Neuronal stem cell (in vitro differentiated cells): ENCODE data around the gene DVL1.
A peak's percentile ranks its signal among the peaks of the same experiment; 100 is the strongest.

Experiments
- DNase-seq: peaks from one replicate; pipeline ENCODE4 v3.0.0-alpha.2; 2013; ENCODE audit warnings: low spot score
- H2AFZ ChIP-seq: one replicate; pipeline ENCODE4 v1.6.1; 2013; ENCODE audit warnings: mild to moderate bottlenecking, low read length, inconsistent platforms
- H2AK5ac ChIP-seq: 2 replicates; pipeline ENCODE4 v1.6.1; 2013; ENCODE audit warnings: low read depth, mild to moderate bottlenecking, inconsistent platforms, low read length, moderate library complexity, mixed read lengths
- H2BK120ac ChIP-seq: 2 replicates; pipeline ENCODE4 v1.6.1; 2013; ENCODE audit warnings: low read depth, mild to moderate bottlenecking, inconsistent platforms, low read length, moderate library complexity, mixed read lengths
- H2BK12ac ChIP-seq: one replicate; pipeline ENCODE4 v1.6.1; 2013; ENCODE audit warnings: low read length, inconsistent platforms
- H2BK15ac ChIP-seq: 2 replicates; pipeline ENCODE4 v1.6.1; 2013; ENCODE audit warnings: mild to moderate bottlenecking, low read length, inconsistent platforms, mixed read lengths
- H2BK5ac ChIP-seq: one replicate; pipeline ENCODE4 v1.6.1; 2013; ENCODE audit warnings: inconsistent platforms, mild to moderate bottlenecking, low read length, moderate library complexity
- H3K14ac ChIP-seq: one replicate; pipeline ENCODE4 v1.6.1; 2013; ENCODE audit warnings: low read length, inconsistent platforms
- H3K18ac ChIP-seq: 2 replicates; pipeline ENCODE4 v1.6.1; 2013; ENCODE audit warnings: low read length, inconsistent platforms
- H3K23ac ChIP-seq: 2 replicates; pipeline ENCODE4 v1.6.1; 2013; ENCODE audit warnings: low read depth, mild to moderate bottlenecking, mixed read lengths, low read length, inconsistent platforms; ENCODE audit not compliant: poor library complexity
- H3K27ac ChIP-seq: replicated peaks from 3 replicates; pipeline ENCODE4 v1.5.1; 2013; ENCODE audit warnings: low read length, inconsistent platforms
- H3K27me3 ChIP-seq, 3 experiments: 2 replicates each; pipeline ENCODE4 v1.6.1; 2013; ENCODE audit warnings: low read length in 3 of 3, mild to moderate bottlenecking in 2 of 3, inconsistent platforms in 1 of 3, low read depth in 1 of 3, mixed read lengths in 1 of 3, moderate library complexity in 1 of 3; ENCODE audit not compliant: control insufficient read depth in 3 of 3, insufficient read depth in 3 of 3
- H3K36me3 ChIP-seq, 2 donors: replicated peaks in 1 of 2; 2 replicates each; pipeline ENCODE4 v1.6.1; 2013; ENCODE audit warnings: low read length in 2 of 2; ENCODE audit not compliant: control insufficient read depth in 2 of 2, insufficient read depth in 2 of 2
- H3K4ac ChIP-seq: 2 replicates; pipeline ENCODE4 v1.6.1; 2013; ENCODE audit warnings: inconsistent platforms, mild to moderate bottlenecking, low read length, moderate library complexity
- H3K4me1 ChIP-seq, 2 donors: 1 replicate in 1 of 2; 2 replicates in 1 of 2; pipeline ENCODE4 v1.6.1; 2013; ENCODE audit warnings: low read length in 2 of 2, low read depth in 1 of 2; ENCODE audit not compliant: control insufficient read depth in 2 of 2, insufficient read depth in 1 of 2
- H3K4me2 ChIP-seq: one replicate; pipeline ENCODE4 v1.6.1; 2013; ENCODE audit warnings: mild to moderate bottlenecking, low read length, inconsistent platforms; ENCODE audit not compliant: insufficient read depth, poor library complexity, severe bottlenecking
- H3K4me3 ChIP-seq, 2 donors: 2 replicates each; pipeline ENCODE4 v1.5.1; 2013; ENCODE audit warnings: low read length in 2 of 2, mild to moderate bottlenecking in 2 of 2, inconsistent platforms in 1 of 2, moderate library complexity in 1 of 2
- H3K79me1 ChIP-seq: one replicate; pipeline ENCODE4 v1.6.1; 2013; ENCODE audit warnings: low read depth, mild to moderate bottlenecking, inconsistent platforms, low read length, moderate library complexity
- H3K9ac ChIP-seq: one replicate; pipeline ENCODE4 v1.6.1; 2013; ENCODE audit warnings: mild to moderate bottlenecking, low read depth, low read length, inconsistent platforms; ENCODE audit not compliant: poor library complexity
- H3K9me3 ChIP-seq, 2 donors: replicated peaks in 1 of 2; 2 replicates each; pipeline versions ENCODE3 to v1.6.1; 2013; ENCODE audit warnings: low read length in 2 of 2, mild to moderate bottlenecking in 2 of 2, inconsistent platforms in 1 of 2, low read depth in 1 of 2, mixed read lengths in 1 of 2, moderate library complexity in 1 of 2; ENCODE audit not compliant: control insufficient read depth in 2 of 2, insufficient read depth in 1 of 2
- H4K8ac ChIP-seq: one replicate; pipeline ENCODE4 v1.6.1; 2013; ENCODE audit warnings: low read depth, mild to moderate bottlenecking, inconsistent platforms, low read length, moderate library complexity
- H4K91ac ChIP-seq: one replicate; pipeline ENCODE4 v1.6.1; 2013; ENCODE audit warnings: low read length, low read depth, mild to moderate bottlenecking, inconsistent platforms; ENCODE audit not compliant: poor library complexity
- WGBS, 2 donors: extraction: QIAGEN DNeasy Blood & Tissue Kit; methylation state at CpG; one replicate each; pipeline ENCODE4 v1.1.7; 2013; ENCODE audit warnings: missing lambda C conversion rate in 2 of 2, mixed read lengths in 1 of 2; ENCODE audit not compliant: insufficient read length in 2 of 2, insufficient replicate concordance in 1 of 2; ENCODE audit errors: extremely low coverage in 2 of 2; 5-methylcytosine and 5-hydroxymethylcytosine counted together

Gene DVL1

DNA sequence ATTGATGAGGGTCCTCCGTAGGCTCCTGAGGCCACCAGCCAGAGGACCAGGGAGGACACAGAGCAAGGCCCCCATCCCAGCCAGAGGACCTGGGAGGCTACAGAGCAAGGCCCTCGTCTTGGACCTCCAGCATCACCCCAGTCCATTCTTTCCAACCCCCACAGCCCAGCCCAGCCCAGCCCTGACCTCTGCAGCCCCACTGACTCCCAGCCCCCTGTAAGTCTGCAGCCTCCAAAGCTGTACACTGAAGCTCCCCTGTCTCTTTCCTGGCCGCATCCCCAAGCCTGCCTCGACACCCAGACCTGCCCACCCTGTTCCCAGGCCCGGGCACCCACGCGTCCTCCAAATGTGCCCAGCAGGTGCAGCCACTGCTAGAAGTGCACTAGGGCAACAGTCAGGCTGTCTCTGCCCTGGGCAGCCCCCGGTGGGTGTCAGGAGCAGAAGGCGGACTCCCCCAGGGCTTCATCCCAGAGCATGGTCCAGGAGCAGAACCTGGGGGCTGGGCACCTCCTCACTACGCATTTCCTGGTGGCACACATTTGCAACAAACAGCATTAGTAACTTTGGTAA, 2.1 kb downstream of the DVL1 start:
- Histone ChIP-seq H3K9ac (peak overlapping the region; percentile 16), H3K79me1 (peaks cover 32% of the 10 kb centered on the region), H2AK5ac (no peak overlapping the region), H3K27me3 (no peaks in the 10 kb centered on the region), H2BK5ac (no peak overlapping the region), H2AFZ (no peak overlapping the region), H2BK120ac (no peak overlapping the region), H3K9me3 (no peaks in the 10 kb centered on the region), H3K36me3 (no peaks in the 10 kb centered on the region), H2BK12ac (peak overlapping the region; percentile 4), H3K18ac (no peak overlapping the region), H4K91ac (no peak overlapping the region), H4K8ac (no peak overlapping the region), H3K14ac (no peak overlapping the region), H3K4ac (no peak overlapping the region), H3K27ac (no peak overlapping the region), H3K23ac (peak overlapping the region; percentile 98), H3K4me3 (peak overlapping the region in 1 of 2 donors; percentile 96), H3K4me1 (peaks cover 19 to 21% of the 10 kb centered on the region in 2 donors), H2BK15ac (peak overlapping the region; percentile 30), H3K4me2 (no peak overlapping the region)
- WGBS, 2 donors, result no CpG with 5 or more reads among the region's 10 CpGs
- DNase-seq, result no peak

DNA sequence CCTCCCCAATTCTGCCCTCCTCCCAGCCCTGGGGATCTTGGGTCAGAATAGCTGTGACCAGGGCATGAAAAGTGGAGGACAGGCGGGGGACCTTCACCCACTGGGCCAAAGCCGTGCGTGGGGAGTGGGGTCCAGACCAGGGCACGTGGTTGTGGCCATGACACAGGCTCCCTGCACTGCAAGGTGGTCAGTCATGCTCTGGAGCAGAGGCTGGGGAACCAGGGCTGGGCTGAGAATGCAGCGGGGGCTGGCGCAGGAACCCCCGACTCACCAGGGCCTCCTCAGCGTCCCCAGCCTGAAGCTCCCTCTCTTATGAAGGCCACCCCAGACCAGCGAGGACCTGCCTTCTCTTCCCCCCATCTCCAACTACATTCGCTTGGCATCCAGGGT, 2.7 kb downstream of the DVL1 start:
- Histone ChIP-seq H4K8ac (no peak overlapping the region), H3K4ac (no peak overlapping the region), H3K79me1 (peaks cover 34% of the 10 kb centered on the region), H3K4me1 (peaks cover 14 to 15% of the 10 kb centered on the region in 2 donors), H3K36me3 (peaks cover under 1 to 6% of the 10 kb centered on the region in 2 donors), H3K14ac (no peak overlapping the region), H2BK15ac (no peak overlapping the region), H3K27ac (no peak overlapping the region), H3K9ac (peak overlapping the region; percentile 4), H3K9me3 (no peaks in the 10 kb centered on the region), H2BK5ac (no peak overlapping the region), H2AK5ac (peak overlapping the region; percentile 5), H4K91ac (no peak overlapping the region), H2BK12ac (peak overlapping the region; percentile 41), H3K27me3 (no peaks in the 10 kb centered on the region), H2BK120ac (no peak overlapping the region), H3K4me2 (no peak overlapping the region), H2AFZ (no peak overlapping the region), H3K18ac (no peak overlapping the region), H3K4me3 (no peak overlapping the region), H3K23ac (peak overlapping the region; percentile 55)
- no CpG with 5 or more reads among the region's 10 CpGs for WGBS, 2 donors
- DNase-seq, result no peak

DNA sequence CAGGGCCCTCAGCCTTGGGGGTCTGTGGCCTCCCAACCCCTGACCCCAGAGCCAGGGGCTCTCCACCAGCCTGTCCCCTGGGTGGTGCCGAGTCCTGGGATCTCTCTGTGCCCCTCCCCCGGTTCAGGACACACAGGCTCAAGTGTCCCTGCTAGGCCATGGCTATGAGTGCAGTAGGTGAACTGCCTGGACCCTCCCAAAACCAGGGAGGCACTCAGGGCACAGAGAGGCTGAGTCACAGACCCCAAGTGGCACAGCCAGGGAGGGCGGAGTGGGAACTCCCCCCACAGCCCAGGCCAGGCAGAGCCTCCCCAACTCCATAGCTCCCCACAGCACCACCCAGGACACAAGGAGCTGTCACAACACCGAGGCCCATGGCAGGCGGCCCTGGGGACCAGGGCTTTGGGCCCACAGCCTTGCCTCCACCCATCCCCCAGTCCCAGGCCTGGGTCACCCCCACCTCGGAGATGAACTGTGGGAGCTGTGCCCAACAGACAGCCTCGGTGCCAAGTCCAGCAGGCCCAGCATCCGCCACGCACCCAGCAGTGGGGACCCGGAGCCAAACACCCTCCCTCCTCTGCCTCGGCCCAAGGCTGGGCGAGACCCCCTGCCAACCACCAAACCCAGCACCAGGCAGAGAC, 3.2 kb downstream of the DVL1 start:
- H3K4me3 ChIP-seq, result no peak overlapping the region
- no peak overlapping the region for H3K14ac ChIP-seq
- H3K36me3 ChIP-seq, result peaks cover 6 to 11% of the 10 kb centered on the region in 2 donors
- no peak overlapping the region for H2BK5ac ChIP-seq
- H3K18ac ChIP-seq, result no peak overlapping the region
- H3K79me1 ChIP-seq, result peaks cover 37% of the 10 kb centered on the region
- peaks cover 0 to 5% of the 10 kb centered on the region in 2 donors for H3K9me3 ChIP-seq
- H3K27me3 ChIP-seq, result no peaks in the 10 kb centered on the region
- peak overlapping the region; percentile 73 for H3K23ac ChIP-seq
- peak overlapping the region; percentile 5 for H2AK5ac ChIP-seq
- no peak overlapping the region for H4K8ac ChIP-seq
- no peak overlapping the region for H2BK120ac ChIP-seq
- H2AFZ ChIP-seq, result no peak overlapping the region
- H2BK12ac ChIP-seq, result peak overlapping the region; percentile 41
- peaks cover 12 to 13% of the 10 kb centered on the region in 2 donors for H3K4me1 ChIP-seq
- H3K27ac ChIP-seq, result no peak overlapping the region
- no peak overlapping the region for H2BK15ac ChIP-seq
- no peak overlapping the region for H3K4me2 ChIP-seq
- no peak overlapping the region for H4K91ac ChIP-seq
- H3K4ac ChIP-seq, result no peak overlapping the region
- peak overlapping the region; percentile 4 for H3K9ac ChIP-seq
- DNase-seq, result no peak
- WGBS, 2 donors, result no CpG with 5 or more reads among the region's 12 CpGs

DNA sequence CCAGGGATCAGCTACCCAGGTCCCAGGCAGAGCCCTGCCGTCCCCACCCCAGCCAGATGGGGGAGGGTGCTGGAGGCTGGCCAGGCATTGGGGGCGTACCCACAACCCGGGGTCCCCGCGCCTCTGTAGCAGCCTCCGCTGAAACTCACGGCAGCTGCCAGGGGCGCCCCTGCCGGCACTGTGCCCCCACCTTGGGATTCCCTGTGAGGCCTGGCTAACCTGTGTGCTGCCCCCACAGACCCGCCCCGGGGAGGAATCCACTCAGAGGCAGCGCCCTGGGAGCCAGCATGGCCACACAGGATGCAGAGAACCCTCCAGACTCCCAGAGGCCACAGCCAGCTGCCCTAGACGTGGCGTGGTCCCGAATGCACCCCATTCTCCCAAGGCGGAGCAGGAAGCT, 3.8 kb downstream of the DVL1 start:
- Histone ChIP-seq H3K27me3 (no peaks in the 10 kb centered on the region), H3K27ac (no peak overlapping the region), H2BK15ac (no peak overlapping the region), H2BK120ac (no peak overlapping the region), H3K4me1 (peaks cover 13 to 15% of the 10 kb centered on the region in 2 donors), H3K4me2 (no peak overlapping the region), H3K4me3 (no peak overlapping the region), H3K23ac (peak overlapping the region; percentile 73), H2BK5ac (no peak overlapping the region), H4K91ac (no peak overlapping the region), H3K18ac (no peak overlapping the region), H3K14ac (no peak overlapping the region), H2BK12ac (no peak overlapping the region), H3K79me1 (peaks cover 37% of the 10 kb centered on the region), H3K4ac (no peak overlapping the region), H3K9me3 (peaks cover 0 to 9% of the 10 kb centered on the region in 2 donors), H3K36me3 (peaks cover 11 to 17% of the 10 kb centered on the region in 2 donors), H2AK5ac (peak overlapping the region; percentile 5), H3K9ac (no peak overlapping the region), H2AFZ (no peak overlapping the region), H4K8ac (no peak overlapping the region)
- no peak for DNase-seq
- no CpG with 5 or more reads among the region's 16 CpGs for WGBS, 2 donors
